ENCODE measurements around the gene GRIN3A.
"Not testable (repeated sequence)": the region's sequence is repeated elsewhere in the genome, so short reads cannot be mapped to it uniquely, and the experiment has no call there.

Gene GRIN3A

GRCh38 chr9:101635473-101635872 lies 103.0 kb downstream of the GRIN3A start:
- in situ Hi-C loops (cut with HindIII; ENCODE audit: low sequenced_read_pairs) = no loop called here

GRCh38 chr9:101634741-101635409 lies 103.6 kb downstream of the GRIN3A start:
- in situ Hi-C loops (cut with HindIII; ENCODE audit: low sequenced_read_pairs) = no loop called here

DNA sequence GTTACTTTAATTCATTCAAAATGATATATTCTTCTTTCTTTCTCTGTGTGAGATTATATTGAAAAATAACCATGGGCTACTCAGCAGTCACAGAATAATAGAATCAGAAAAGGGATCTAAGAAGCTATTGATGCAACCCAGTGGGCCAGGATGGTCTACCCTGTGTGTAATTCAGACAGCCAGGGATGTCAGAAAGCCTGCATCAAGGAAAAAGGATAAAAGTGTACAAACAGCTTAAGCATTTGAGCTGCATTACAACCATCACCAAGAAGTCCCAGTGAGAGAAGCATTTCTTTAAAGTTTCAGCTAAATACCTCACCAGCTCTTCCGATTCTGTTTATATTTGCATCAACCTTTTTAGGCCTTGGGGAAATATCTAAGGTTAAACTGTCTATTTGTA lies 105.8 kb downstream of the GRIN3A start:
- in situ Hi-C loops (cut with HindIII; ENCODE audit: low sequenced_read_pairs) = no loop called here

DNA sequence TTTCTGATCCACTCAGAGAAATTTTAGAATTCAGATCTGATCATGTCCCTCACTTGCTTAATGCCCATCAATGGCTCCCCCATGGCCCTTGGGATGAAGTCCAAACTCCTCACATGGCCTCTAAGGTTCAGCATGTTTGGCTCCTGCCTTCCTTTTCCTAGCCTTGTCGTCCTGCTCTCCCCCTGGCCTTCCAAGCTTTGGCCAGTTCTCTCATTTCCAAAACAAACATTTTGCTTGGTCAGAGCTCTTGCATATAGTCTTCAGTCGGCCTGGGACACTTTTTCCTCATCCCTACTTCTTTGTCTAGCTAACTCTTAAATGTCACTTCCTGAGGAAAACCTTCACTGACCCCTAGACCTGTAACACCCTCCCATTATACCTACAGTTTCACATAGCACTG lies 106.6 kb downstream of the GRIN3A start:
- in situ Hi-C loops (cut with HindIII; ENCODE audit: low sequenced_read_pairs) = no loop called here

DNA sequence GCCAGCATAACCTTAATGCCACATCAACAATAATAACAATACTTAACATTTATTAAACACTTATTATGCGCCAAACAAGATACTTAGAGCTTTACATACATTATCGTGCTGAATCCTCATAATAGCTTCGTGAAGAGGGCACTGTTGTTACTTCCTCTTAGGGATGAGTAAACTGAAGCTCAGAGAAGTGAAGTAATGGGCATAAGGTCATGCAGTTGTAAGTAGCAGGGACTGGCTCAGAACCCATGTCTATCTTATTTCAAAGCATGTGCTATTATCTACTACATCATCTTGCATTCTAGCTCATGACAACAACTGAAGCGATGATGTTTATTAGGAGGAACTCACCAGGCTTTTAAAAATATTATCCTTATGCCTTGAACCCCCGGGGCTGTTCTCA lies 108.8 kb downstream of the GRIN3A start:
- in situ Hi-C loops (cut with HindIII; ENCODE audit: low sequenced_read_pairs) = no loop called here

GRCh38 chr9:101628173-101628572 lies 110.3 kb downstream of the GRIN3A start:
- in situ Hi-C loops (cut with HindIII; ENCODE audit: low sequenced_read_pairs) = no loop called here

DNA sequence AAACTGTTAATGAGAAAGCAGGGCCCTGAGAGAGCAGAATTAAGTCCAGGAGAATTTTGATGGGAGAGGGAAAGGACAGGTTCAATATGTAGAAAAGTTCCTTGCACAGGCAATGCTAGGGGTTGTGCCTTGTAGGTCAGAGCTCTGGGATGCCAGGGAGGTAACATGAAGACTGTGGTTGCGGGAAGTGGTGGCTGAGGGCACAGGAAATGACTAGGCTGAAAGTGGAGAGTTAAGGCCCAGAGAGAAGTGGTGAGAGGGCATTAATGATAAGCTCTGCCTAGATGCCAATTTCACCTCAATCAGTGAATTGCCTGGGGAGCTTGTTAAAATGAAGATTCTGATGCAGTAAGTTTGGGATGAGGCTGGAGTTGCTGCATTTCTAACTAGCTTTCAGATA lies 112.2 kb downstream of the GRIN3A start:
- in situ Hi-C loops (cut with HindIII; ENCODE audit: low sequenced_read_pairs) = no loop called here

GRCh38 chr9:101625876-101626275 lies 112.6 kb downstream of the GRIN3A start:
- in situ Hi-C loops (cut with HindIII; ENCODE audit: low sequenced_read_pairs) = no loop called here

DNA sequence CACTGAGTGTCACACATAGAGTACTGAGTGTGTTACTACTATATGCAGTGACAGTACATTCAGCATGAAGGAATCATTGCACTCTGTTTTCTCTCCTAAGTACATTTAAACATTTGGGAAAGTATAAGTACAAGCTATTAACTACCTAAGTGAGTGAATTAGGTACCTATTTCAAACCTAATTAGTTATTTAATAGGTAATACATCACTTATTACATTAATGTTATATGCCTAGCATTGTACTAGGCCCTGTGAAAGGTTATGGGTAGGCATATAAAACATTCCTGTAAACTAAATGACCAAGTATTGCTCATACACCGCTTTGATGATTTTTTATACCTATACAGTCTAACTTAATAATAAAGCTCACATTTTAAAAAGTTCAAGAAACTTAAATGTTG lies 118.0 kb downstream of the GRIN3A start:
- in situ Hi-C loops (cut with HindIII; ENCODE audit: low sequenced_read_pairs) = no loop called here

GRCh38 chr9:101618698-101619097 lies 119.7 kb downstream of the GRIN3A start:
- in situ Hi-C loops (cut with HindIII; ENCODE audit: low sequenced_read_pairs) = no loop called here

GRCh38 chr9:101605547-101605946 lies 132.9 kb downstream of the GRIN3A start:
- in situ Hi-C loops (cut with HindIII; ENCODE audit: low sequenced_read_pairs) = no loop called here

DNA sequence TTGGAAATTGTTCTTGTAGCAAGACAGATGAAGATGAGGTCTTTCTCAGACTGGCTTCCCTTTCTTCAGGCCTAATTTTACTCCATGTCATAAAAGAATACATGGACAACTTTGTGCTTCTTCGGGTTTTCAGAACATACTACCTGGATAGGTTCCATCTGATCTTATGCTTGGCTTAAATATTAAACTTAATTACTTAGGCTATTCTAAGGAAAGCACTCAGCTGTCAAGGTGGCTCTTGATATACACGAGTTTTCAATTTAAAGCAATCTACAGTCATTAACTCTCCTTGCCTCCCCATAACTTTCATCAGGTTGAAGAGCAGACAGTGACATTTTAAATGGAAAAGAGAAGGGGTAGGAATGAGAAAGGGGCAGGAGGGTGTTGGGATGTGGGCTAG lies 134.2 kb downstream of the GRIN3A start:
- in situ Hi-C loops (cut with HindIII; ENCODE audit: low sequenced_read_pairs) = no loop called here

DNA sequence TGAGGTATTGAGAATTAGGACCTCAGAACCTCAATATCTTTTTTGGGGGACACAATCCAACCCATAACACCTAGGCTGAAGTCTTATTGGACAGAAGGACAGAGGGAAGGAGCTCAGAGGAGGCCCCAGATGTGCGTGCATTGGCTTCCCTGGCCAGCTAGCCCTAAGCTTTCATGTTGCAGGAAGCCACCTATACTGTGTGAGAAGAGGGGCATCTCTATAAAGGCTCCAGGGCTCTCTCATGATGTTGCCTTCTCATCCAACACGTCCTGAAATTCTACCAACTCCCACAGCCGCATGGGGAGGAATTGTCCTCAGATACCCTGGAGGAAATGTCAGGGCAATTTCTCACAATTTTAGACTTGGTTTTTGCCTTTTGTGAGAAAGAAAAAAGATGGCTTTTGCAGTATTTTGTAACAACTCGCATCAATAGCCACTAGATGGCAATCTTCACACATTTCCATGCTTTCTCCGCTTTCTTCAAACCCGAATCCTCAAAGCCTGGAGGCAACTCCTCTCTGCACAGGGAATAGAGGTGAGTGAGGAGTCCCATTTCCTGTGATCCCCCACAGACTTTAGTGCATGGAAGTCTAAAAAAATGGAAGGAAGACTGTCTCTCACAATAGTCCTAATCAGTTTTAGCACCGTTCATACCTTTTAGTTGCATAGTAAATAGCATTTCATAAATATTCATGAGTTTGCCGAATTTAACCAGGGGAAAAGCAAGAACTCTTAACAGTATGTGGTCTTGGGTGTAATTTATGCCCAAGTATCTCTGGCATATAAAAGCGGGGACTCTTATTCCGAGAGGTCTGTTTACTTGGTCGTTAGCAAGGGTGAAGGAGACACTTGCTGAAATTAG lies 136.3 kb downstream of the GRIN3A start:
- in situ Hi-C loops (cut with HindIII; ENCODE audit: low sequenced_read_pairs) = no loop called here

GRCh38 chr9:101594796-101595195 lies 143.7 kb downstream of the GRIN3A start, which contains the start of gene PPP3R2:
Gene PPP3R2, minus strand, starts transcription at chr9:101594969. Its CDS starts 48 bp downstream, at chr9:101594921.
- in situ Hi-C loops (cut with HindIII; ENCODE audit: low sequenced_read_pairs) = no loop called here

DNA sequence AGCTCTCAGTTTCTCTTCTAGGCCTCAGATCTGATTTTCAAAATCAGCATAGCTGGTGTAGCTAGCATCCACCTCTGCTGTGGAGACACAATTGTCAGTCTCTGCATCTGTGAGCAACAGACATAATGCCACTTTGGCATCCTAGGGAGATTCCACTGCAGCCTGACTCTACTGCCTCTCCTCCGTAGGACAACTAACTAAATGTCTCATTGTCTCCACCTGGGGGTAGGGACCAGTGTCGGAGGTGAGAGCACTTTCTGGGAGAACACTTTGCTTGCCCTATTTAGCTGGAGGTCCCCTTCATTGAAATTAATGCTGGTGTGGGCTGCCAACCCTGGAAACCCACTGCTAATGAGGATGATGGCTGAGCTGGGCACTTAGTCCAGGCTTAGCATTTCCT lies 145.1 kb downstream of the GRIN3A start:
- in situ Hi-C loops (cut with HindIII; ENCODE audit: low sequenced_read_pairs) = no loop called here

GRCh38 chr9:101592788-101593187 lies 145.7 kb downstream of the GRIN3A start:
- in situ Hi-C loops (cut with HindIII; ENCODE audit: low sequenced_read_pairs) = no loop called here

DNA sequence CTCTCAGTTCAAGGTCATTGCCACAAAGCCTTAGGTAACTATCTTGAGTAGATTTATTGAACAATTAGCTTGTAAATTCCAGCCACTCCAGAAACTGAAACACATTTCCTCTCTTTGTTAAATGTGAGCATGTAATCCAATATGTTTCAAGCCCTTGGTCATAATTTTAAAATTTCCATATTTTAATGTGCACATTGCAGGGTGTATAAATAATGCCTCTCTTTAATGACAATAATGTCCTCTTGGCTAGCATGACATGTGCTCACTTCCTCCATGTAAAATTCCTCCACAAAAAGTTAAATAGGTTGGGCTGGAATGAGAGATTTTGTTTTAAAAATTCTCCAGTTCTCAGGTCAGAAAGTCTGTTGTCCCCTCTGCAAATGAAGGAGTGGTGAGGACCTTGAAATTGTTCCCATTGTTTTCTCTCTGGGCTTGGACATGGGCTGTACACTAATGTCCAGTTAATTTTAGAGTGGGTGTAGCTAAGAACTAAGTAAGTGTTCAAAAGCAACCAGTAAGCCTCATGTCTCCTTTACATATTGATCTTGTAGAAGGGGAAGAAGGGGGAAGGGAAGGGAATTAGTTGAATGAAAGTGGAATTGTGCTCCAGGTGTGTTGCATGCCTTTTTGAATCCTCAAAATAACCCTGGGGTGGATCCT lies 146.5 kb downstream of the GRIN3A start:
- in situ Hi-C loops (cut with HindIII; ENCODE audit: low sequenced_read_pairs) = no loop called here

- in situ Hi-C loops (cut with HindIII; ENCODE audit: low sequenced_read_pairs) = no loop called here
Measured at GRCh38 chr9:101590901-101591300, 147.5 kb downstream of the GRIN3A start.

DNA sequence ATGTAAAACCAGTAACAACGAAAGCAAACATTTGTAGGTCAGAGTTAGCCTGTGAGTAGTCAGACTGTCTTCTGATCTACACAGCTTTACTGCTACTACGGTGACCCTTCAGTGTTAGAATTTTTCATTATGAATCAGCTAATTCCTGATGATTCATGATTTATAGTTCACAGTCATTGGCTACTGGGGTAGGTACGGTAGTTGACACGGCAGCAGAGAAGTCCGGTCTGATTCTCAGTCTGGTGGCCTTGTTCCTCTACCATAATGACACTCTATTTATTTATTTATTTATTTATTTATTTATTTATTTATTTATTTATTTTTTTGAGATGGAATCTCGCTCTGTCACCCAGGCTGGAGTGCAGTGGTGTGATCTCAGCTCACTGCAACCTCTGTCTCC lies 148.4 kb downstream of the GRIN3A start:
- in situ Hi-C loops (cut with HindIII; ENCODE audit: low sequenced_read_pairs) = not testable (repeated sequence)

- in situ Hi-C loops (cut with HindIII; ENCODE audit: low sequenced_read_pairs) = no loop called here
Measured at GRCh38 chr9:101587332-101588043, 151.0 kb downstream of the GRIN3A start.

DNA sequence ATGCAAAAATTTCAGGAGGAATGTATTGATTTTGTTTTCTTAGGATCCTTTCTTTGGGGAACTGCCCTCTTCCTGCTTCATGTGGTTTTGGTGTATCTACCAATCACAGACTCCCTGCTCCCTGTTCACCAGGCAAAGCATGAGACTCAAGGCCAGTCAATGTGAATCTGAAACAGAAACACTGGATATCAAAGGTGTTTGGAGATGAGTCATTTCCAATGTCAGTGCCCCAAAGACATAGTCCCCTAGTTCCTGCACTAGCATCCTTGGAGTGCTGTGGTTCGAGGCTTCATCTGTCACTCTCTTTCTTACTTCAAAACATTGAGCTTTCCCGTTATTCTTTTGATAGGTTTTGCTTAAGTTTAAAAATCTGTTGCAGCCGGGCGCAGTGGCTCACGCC lies 151.8 kb downstream of the GRIN3A start:
- in situ Hi-C loops (cut with HindIII; ENCODE audit: low sequenced_read_pairs) = no loop called here

Data from DLD1 (cell line).